SH-SY5Y (cell line): Measurements from ENCODE around the gene SERPINB6.

ENCODE experiments used
- GATA2 ChIP-seq: IDR thresholded peaks from 2 replicates; pipeline ENCODE4 v1.6.1; 2011; ENCODE audit warnings: mild to moderate bottlenecking, low read depth, low read length
- GATA3 ChIP-seq: IDR thresholded peaks from 2 replicates; pipeline ENCODE4 v1.6.1; 2011; ENCODE audit warnings: low read depth, mild to moderate bottlenecking, low read length, moderate library complexity

GRCh38 chr6:2963756-2964155 lies 7.6 kb downstream of the SERPINB6 start:
- TF ChIP-seq GATA3 = no peak
- TF ChIP-seq GATA2 = no peak
